TTC549 (cell line): ENCODE results near the gene ZFYVE19.
"Not testable (repeated sequence)": the region's sequence is repeated elsewhere in the genome, so short reads cannot be mapped to it uniquely, and the experiment has no call there.

ENCODE experiments used
- FAIRE-seq: peaks from 2 replicates; lab custom pipeline; 2012; peaks lifted over from hg19 to GRCh38; lab: Jason Lieb, UNC

Gene ZFYVE19

DNA sequence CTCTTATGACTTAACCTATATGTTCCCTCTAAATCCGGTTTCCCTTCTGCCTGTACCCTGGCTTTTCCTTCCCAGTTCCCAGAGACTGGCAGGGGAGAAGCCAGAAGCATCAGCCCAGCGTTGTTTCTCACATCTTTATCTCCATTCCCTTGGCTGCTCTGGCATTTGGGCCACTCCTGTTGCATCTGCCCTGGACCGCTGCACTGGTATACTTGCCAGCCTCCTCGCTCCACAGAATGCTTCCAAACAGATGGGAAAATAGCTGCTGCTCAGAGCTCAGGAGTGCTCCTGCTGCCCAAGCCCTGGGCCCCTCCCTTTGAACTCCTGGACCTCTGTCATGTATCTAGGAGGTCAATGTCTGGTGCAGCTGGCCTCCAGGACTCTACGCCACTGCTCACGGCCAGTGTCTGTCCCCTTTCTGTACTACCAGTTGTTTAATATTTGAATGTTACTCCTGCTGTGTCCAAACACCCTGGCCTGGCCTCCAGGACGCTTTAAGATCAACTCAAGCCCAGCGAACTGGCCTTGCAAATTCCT, 43.8 kb downstream of the ZFYVE19 start:
- no peak for FAIRE-seq

DNA sequence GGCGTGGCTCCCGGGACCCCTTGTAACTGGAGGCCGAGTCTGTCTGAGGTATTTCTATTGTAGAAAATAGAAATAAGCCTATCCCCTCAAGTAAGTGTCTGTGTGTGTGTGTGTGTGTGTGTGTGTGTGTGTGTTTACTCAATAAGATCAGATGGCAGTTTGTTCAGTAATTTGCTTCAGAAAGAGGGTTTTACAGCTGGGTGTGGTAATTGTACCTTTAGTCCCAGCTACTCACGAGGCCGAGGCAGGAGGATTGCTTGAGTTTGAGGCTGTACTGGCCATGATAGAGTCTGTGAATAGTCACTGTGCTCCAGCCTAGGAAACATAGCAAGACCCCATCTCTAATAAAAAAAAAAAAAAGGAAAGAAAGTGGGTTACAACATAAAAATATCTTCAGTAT, 45.6 kb downstream of the ZFYVE19 start:
- FAIRE-seq = no peak

DNA sequence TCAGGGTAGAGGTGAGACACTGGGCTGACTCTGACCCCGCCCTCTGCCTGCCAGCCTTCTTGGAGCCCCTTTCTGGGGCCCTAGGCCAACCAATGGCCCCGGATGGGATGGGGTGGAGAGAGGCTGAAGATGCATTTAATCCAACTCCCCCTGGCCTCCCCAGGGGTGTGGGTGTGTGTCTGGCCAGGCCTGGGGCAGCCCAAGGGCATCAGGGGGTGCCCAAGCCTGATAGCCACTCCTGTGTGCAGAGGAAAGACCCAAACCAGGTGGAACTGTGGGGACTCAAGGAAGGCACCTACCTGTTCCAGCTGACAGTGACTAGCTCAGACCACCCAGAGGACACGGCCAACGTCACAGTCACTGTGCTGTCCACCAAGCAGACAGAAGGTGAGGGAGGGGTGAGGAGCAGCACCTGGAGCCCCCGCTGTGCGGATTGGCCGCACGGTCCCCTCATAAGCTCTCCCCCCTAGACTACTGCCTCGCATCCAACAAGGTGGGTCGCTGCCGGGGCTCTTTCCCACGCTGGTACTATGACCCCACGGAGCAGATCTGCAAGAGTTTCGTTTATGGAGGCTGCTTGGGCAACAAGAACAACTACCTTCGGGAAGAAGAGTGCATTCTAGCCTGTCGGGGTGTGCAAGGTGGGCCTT, 46.5 kb downstream of the ZFYVE19 start:
- no peak for FAIRE-seq

DNA sequence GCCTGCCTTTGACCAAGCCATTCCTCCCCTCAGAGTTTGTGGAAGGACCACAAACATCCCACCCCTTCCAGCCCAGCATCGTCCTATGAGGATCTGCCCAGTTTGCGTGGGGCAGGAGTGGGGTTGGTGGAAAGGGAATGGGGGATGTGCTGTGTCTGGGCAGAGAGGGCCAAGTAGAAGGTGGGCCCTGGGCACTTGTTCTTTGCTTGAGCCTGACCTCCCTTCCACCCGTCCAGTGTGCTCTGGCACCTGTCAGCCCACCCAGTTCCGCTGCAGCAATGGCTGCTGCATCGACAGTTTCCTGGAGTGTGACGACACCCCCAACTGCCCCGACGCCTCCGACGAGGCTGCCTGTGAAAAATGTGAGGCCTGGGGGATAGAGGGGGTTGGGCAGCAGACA, 47.3 kb downstream of the ZFYVE19 start:
- FAIRE-seq = no peak

DNA sequence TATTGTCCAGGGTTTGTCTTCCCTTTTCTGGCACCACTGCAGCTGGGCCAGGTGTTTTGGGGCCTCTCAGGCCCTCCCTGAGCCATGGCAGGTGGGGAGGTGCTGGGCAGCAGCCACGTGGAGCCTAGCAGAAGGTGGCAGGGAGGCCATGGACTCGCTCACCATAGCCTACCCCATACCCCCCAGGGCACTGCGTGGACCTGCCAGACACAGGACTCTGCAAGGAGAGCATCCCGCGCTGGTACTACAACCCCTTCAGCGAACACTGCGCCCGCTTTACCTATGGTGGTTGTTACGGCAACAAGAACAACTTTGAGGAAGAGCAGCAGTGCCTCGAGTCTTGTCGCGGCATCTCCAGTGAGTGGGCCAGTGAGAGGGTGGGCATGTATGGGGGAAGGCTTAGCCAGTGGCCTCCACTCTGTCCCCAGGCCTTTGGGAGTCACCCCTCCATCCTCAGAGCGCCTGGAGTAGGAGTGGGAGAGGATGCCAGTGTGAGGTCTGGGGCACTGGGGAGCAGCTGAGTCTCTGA, 48.9 kb downstream of the ZFYVE19 start:
- FAIRE-seq = no peak

DNA sequence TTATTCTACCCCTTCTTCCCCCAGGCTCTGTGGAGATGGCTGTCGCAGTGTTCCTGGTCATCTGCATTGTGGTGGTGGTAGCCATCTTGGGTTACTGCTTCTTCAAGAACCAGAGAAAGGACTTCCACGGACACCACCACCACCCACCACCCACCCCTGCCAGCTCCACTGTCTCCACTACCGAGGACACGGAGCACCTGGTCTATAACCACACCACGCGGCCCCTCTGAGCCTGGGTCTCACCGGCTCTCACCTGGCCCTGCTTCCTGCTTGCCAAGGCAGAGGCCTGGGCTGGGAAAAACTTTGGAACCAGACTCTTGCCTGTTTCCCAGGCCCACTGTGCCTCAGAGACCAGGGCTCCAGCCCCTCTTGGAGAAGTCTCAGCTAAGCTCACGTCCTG, 49.9 kb downstream of the ZFYVE19 start:
- FAIRE-seq = no peak

DNA sequence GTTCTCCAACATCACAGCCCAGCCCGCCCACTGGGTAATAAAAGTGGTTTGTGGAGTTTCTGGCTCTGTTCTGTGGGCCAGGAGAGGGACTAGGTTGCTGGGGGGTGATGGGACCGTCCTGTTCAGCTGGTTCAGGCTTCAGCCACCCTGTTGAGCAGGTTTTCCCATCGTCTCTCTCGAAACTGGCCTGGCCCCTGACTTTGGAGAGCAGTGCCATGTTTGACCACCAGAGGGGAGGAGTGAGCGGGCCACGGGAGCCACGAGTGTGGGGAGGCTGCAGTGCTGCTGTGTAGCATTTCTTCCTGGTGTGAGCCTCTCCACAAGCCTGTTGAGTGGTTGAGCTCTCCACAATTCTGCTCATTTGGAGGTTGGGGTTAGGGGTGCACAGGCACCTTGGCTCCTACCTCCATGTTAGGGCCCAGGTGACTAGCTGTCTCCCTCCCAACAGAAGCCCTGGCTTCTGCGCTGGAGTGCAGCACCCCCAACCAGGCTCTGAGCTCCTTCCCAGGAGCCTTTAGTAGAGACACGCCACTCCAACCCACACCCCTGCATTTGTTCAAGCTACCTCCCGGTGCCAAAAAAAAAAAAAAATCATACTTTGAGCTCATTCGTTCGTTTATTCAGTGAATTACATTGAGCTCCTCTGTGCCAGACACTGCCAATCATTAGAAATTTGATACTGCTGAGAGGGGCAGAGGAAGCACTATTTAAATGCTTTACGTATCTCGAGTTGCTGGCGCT, 50.9 kb downstream of the ZFYVE19 start:
- FAIRE-seq = no peak

DNA sequence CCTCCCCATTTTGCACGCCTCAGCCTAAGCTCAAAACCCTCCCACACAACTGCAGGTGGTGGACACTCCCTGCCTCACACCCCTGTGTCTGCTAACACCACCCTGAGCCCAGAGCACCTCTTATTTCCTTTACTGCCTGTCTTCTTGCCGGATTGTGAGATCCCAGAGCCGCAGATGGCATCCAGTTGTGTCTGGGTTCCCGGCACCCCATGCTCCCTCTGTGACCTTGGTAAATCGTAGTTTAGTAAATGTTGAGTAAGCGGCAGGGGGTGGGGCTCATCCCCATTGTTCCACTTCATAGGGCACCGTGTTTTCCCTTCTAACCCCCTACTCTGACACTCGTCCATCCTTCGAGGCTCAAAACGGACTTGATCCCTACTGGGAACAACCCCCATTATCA, 51.8 kb downstream of the ZFYVE19 start:
- FAIRE-seq = no peak

DNA sequence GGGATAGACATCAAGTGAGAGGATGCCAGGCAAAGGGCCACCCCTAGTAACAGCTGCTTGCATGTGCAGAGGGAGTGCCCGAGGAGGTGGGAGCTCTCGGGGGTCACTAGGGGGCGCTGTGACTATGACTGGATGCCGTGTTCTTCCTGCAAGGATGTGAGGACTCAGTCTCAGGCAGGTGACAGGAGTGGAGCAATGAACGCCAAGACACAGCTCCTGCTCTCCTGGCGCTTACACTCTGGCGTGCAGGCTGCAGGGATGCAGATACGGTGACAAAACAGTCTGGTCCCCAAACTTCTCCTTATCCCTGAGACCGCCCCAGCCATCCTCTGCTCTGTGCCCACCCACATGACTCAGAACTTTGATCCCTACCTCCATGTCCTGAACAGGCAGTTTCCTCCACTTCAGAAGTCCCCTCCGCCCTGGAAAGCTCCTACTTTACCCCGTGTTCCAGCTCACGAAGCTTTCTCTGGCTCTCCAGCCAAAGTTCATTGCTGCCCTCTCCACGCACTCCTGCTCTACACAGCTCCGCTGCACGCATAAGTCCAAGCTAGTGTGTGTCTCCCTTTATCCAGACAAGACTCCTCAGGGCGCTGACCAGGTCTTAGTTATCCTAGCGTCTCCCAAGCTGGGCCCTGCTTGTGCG, 52.4 kb downstream of the ZFYVE19 start:
- no peak for FAIRE-seq

DNA sequence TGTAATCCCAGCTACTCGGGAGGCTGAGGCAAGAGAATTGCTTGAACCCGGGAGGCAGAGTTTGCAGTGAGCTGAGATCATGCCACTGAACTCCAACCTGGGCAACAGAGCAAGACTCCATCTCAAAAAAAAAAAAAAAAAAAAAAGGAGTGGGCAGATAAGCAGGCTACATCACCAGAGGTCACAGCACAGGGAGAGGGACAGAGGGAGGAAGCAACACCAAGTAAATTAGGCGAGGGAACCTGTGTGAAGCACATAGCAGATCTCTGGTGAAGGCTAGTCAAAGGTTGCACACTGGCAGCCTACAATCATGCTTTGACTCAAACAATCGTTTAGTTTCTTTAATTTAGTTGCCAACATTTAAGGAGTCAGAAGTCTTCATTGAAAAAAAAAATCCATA, 54.3 kb downstream of the ZFYVE19 start:
- not testable (repeated sequence) for FAIRE-seq

DNA sequence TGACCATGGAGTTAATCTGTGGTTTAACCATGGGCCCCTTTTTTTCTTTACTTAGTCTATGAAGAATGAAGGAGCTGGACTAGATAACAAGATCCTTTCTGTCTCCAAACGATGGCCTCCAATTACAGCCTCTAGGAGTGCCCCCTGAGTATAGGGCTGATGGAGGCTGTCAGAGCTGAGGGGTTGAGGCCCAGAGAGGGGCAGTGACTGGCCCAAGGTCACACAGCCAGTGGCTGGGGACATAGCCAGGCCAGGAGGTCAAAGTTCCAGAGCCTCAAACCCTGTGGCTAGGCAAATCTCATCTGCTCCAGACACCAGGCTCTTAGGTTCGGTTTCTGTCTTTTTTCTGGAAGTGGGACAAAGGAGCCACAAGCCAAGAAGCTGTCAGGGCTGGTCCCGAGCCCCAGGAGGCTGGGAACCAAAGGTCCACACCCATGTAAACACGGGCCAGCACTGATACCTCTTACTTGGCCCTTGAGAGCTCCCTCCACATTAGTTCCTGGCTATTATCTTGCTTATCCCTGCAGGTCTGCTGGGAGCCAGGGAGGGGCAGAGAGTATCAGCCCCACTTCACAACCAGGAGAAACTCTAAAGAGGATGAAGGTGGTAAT, 56.9 kb downstream of the ZFYVE19 start:
- FAIRE-seq = no peak
